Endometrial microvascular endothelial cells (primary cell): ENCODE data around the gene REC8. TPM values are rescaled to one million over a fixed set of nuclear protein-coding genes. Genes with fewer than 3 reads are reported as not detected.
"Not testable (repeated sequence)": the region's sequence is repeated elsewhere in the genome, so short reads cannot be mapped to it uniquely, and the experiment has no call there.

Experiments used
- in situ Hi-C: cut with HindIII; loops from 2 replicates; pipeline ENCODE4 v1.10.0; 2017; ENCODE audit warnings: low sequenced_read_pairs, low pct_unique_long_range_greater_than_20kb; ENCODE audit errors: inconsistent ontology term
- total RNA-seq: library from RNA; depleted of rRNA; stranded (reverse); fragments of >200 nt; gene quantifications from one replicate; pipeline ENCODE4 v1.2.3, GENCODE V29; 2015; ENCODE audit errors: inconsistent ontology term

REC8 gene
- total RNA-seq, 1 donor from 2014 or later: 2.6 TPM

DNA sequence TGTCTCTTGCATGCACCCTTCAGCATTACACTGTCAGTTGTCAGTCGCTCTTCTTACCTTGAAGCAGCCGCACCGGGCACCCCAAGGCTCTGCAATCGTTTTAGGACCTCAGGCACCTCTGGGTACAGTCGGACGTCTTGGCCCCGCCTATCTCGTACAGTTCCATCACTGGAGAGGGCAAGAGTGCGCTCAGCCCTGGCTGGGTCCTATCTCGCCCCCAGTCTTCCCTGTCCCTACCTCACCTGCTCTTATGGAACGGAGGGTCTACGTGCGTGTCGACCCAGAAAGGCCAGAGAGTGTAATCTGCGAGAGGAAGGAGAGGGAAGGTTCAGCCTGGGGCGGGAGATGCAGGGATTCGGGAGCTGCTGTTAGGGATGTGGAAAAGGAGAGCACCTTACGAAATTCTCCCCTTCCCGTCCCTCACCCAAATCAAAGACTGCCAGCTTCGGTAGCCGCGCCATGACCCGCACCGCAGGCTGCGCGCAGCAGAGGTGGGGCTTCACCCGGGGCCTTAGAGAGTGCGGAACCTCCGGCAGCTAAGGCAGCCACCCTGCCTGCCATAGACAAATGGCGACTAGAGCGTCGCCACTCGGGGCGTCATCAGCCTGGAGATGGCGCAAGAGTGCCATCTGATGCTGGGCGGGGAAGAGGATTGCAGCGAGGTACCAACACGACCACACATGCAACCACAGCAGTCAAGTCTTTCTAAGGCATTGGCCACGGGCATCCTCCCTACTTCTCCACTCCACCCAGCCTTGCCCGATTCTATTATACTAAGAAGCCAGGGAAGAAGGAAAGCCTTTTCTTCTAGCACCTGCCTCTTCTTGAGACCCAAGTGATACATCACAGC, 43.8 kb downstream of the REC8 start, which contains the start of gene MDP1:
MDP1 (minus strand) TSS at position 572 of the 850 bp plus-strand sequence; CDS start at position 461, 111 bp downstream.
- in situ Hi-C loops: no loop called here

DNA sequence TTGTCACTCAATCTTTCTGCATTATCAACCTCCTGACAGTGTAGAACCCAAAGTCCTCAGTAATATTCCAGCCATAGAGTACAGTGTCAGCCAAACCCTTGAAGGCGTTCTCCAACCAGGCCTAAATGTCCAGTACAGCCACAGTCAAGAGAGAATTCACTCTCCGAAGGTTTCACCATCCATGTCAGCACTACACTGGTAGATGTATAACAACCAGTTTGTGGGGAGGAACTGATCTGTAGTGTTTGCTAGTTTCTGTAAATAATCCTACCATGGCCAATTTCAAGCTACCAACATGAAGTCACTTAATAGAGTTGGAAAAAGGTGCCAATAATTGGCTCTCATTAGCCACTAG, 44.4 kb downstream of the REC8 start:
- in situ Hi-C loops: no loop called here

GRCh38 chr14:24216876-24217275, 45.0 kb downstream of the REC8 start:
- in situ Hi-C loops: not testable (repeated sequence)

DNA sequence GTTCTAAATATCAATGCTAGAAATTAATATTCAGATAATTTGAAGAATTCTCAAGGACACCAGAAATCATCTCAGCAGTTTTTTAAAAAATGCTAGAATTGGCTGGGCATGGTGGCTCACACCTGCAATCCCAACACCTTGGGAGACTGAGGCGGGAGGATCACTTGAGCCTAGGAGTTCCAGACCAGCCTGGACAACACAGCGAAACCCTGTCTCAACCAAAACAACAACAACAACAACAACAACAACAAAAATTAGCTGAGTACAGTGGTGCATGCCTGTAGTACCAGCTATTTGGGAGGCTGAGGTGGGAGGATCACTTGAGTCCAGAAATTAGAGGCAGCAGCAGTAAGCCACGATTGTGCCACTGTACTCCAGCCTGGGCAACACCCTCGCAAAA, 47.2 kb downstream of the REC8 start:
- in situ Hi-C loops: no loop called here

GRCh38 chr14:24219521-24219920, 47.6 kb downstream of the REC8 start:
- in situ Hi-C loops: no loop called here

DNA sequence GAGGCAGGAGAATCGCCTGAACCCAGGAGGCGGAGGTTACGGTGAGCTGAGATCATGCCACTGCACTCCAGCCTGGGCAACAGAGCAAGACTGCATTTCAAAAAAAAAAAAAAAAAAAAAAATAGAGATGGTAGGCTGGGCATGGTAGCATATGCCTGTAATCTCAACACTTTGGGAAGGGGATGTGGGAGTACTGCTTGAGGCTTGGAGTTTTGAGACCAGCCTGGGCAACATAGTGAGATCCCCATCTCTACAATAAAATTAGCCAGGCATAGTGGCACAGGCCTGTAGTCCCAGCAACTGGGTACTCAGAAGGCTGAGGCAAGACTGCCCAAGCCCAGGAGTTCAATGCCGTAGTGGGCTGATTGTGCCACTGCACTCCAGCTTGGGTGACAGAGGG, 51.1 kb downstream of the REC8 start:
- in situ Hi-C loops: not testable (repeated sequence)

- in situ Hi-C loops: no loop called here
Observed at GRCh38 chr14:24224618-24225071, 52.8 kb downstream of the REC8 start.

- in situ Hi-C loops: no loop called here
Observed at GRCh38 chr14:24226473-24226872, 54.6 kb downstream of the REC8 start.

DNA sequence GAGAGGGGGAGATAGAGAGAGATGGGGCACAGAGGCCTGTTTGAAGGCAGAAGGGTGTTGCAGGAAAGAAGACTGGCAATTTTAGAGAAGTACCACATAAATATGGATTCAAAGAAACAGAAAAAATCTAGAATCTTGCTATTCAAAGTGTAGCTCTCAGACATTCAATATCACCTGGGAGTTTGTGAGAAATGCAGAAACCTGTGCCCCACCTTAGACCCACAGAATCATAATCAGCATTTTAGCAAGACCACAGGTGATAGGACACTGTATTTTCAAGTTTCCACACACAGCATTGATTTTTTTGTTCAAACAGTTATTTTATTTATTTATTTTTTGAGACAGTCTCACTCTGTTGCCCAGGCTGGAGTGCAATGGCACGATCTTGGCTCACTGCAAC, 57.0 kb downstream of the REC8 start:
- in situ Hi-C loops: no loop called here

Other genes starting within 250 kb of the REC8 start
- gene DHRS4, start 218.3 kb upstream of the REC8 start, total RNA-seq: 66.2 TPM
- 17.1 TPM for gene DHRS4L2, start 183.2 kb upstream of the REC8 start, total RNA-seq
- not detected for gene CARMIL3, start 120.1 kb upstream of the REC8 start, total RNA-seq
- not detected for gene CPNE6, start 100.5 kb upstream of the REC8 start, total RNA-seq
- gene PCK2, start 77.8 kb upstream of the REC8 start, total RNA-seq: 15.8 TPM
- 52.4 TPM for gene DCAF11, start 57.3 kb upstream of the REC8 start, total RNA-seq
- gene NRL, start 57.1 kb upstream of the REC8 start, total RNA-seq: 0.65 TPM
- gene FITM1, start 41.4 kb upstream of the REC8 start, total RNA-seq: 3.3 TPM
- gene PSME1, start 35.9 kb upstream of the REC8 start, total RNA-seq: 239 TPM
- gene EMC9, start 30.5 kb upstream of the REC8 start, total RNA-seq: 26.7 TPM
- 142 TPM for gene PSME2, start 25.5 kb upstream of the REC8 start, total RNA-seq
- gene RNF31, start 24.6 kb upstream of the REC8 start, total RNA-seq: 121 TPM
- gene IRF9, start 10.8 kb upstream of the REC8 start, total RNA-seq: 45.2 TPM
- 85.0 TPM for gene IPO4, start 16.7 kb downstream of the REC8 start, total RNA-seq
- gene TM9SF1, start 23.4 kb downstream of the REC8 start, total RNA-seq: 83.3 TPM
- gene TSSK4, start 33.6 kb downstream of the REC8 start, total RNA-seq: not detected
- gene CHMP4A, start 41.4 kb downstream of the REC8 start, total RNA-seq: 30.0 TPM
- 2.3 TPM for gene MDP1, start 44.0 kb downstream of the REC8 start, total RNA-seq
- gene NEDD8, start 60.3 kb downstream of the REC8 start, total RNA-seq: 193 TPM
- 144 TPM for gene GMPR2, start 60.8 kb downstream of the REC8 start, total RNA-seq
- gene TINF2, start 70.5 kb downstream of the REC8 start, total RNA-seq: 68.5 TPM
- not detected for gene TGM1, start 91.1 kb downstream of the REC8 start, total RNA-seq
- gene RABGGTA, start 99.5 kb downstream of the REC8 start, total RNA-seq: 59.6 TPM
- gene DHRS1, start 127.7 kb downstream of the REC8 start, total RNA-seq: 23.2 TPM
- 28.9 TPM for gene NOP9, start 127.8 kb downstream of the REC8 start, total RNA-seq
- gene CIDEB, start 135.9 kb downstream of the REC8 start, total RNA-seq: 20.7 TPM
- 15.8 TPM for gene LTB4R2, start 138.1 kb downstream of the REC8 start, total RNA-seq
- 22.6 TPM for gene LTB4R, start 139.4 kb downstream of the REC8 start, total RNA-seq
- 13.9 TPM for gene ADCY4, start 163.0 kb downstream of the REC8 start, total RNA-seq
- gene RIPK3, start 167.9 kb downstream of the REC8 start, total RNA-seq: 7.2 TPM
- 11.9 TPM for gene NFATC4, start 196.1 kb downstream of the REC8 start, total RNA-seq
- 6.9 TPM for gene NYNRIN, start 226.9 kb downstream of the REC8 start, total RNA-seq